Suprapubic skin (tissue), 4 donors: ENCODE results near the gene RYR1. TPM values are rescaled to one million over a fixed set of nuclear protein-coding genes. Genes with fewer than 3 reads are reported as not detected.

Experiments used
- DNase-seq, 2 donors: peaks; one replicate each; pipeline ENCODE4 v3.0.0-alpha.2; 2019; ENCODE audit warnings: low spot score in 2 of 2
- H3K27ac ChIP-seq: fragments of 200-600 bp; sonication (generic); one replicate; pipeline ENCODE4 v1.5.1; 2019
- H3K27me3 ChIP-seq: fragments of 200-600 bp; sonication (generic); one replicate; pipeline ENCODE4 v1.5.1; 2019
- H3K36me3 ChIP-seq: fragments of 200-600 bp; sonication (generic); one replicate; pipeline ENCODE4 v1.5.1; 2019
- H3K4me1 ChIP-seq: fragments of 200-600 bp; sonication (generic); one replicate; pipeline ENCODE4 v1.5.1; 2019
- H3K4me3 ChIP-seq: fragments of 200-600 bp; sonication (generic); one replicate; pipeline ENCODE4 v1.5.1; 2019; ENCODE audit warnings: mild to moderate bottlenecking
- H3K9me3 ChIP-seq: fragments of 200-600 bp; sonication (generic); one replicate; pipeline ENCODE4 v1.5.1; 2019
- EP300 ChIP-seq: sonication (generic); formaldehyde crosslinking; IDR thresholded peaks from one replicate; pipeline ENCODE4 v1.6.1; 2017; ENCODE audit warnings: antibody characterized with exemption
- POLR2A ChIP-seq, 2 donors: fragments of 450-650 bp; IDR thresholded peaks; one replicate each; pipeline ENCODE4 v1.6.1; 2017; ENCODE audit warnings: antibody characterized with exemption in 2 of 2, mild to moderate bottlenecking in 2 of 2, moderate library complexity in 2 of 2
- POLR2AphosphoS5 ChIP-seq, 3 donors: sonication (generic); formaldehyde crosslinking; IDR thresholded peaks; one replicate each; pipeline ENCODE4 v1.6.1; 2017; ENCODE audit warnings: antibody characterized with exemption in 3 of 3
- WGBS: methylation state at CpG from one replicate; pipeline ENCODE4 v1.1.5; 2018; 5-methylcytosine and 5-hydroxymethylcytosine counted together
- total RNA-seq, 4 donors: library from RNA; depleted of rRNA; stranded (reverse); fragments of >200 nt; gene quantifications; one replicate each; pipeline ENCODE4 v1.1.0, GENCODE V29; 2016
- TF ChIP-seq, protein P1 (sequence below), 2 donors: fragments of 200-600 bp in 1 of 2; fragments of 450-650 bp in 1 of 2; sonication (generic) in 1 of 2; IDR thresholded peaks; one replicate each; pipeline ENCODE4 v1.5.1; 2016 to 2019; ENCODE audit warnings: antibody characterized with exemption in 2 of 2, mild to moderate bottlenecking in 1 of 2, moderate library complexity in 1 of 2

Gene RYR1
- 10 to 100 TPM in 3 of 4 donors, 1 to 10 TPM in 1; 8.4 to 26.1 (median 13.1) TPM for total RNA-seq

DNA sequence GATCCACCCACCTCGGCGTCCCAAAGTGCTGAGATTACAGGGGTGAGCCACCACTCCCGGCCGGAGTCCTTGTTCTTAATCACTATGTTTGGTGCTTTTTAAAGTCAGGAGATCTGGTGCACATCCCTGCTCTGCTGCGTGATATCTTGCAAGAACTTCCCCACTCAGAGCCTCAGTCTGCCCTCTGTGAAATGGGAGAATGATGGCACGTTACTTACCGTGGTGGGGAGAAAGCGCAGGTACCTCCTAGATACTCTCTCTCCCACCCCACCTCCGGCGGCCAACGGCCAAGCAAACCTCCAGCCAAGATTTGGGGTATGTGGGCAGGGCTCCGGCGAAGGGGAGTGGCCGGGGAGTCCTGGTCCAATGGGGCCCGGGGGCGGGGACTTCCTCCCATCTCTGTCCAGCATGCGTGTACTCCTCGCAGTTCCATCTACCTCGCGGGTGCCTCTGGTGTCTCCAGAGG, at the start of gene RYR1:
Gene RYR1 (plus strand): TSS at position 424 of the 466 bp plus-strand sequence. CDS start 139 bp downstream, outside the sequence.
- H3K9me3 ChIP-seq = no peaks in the 10 kb centered on the region
- WGBS = 30% methylated on average over 5 of the region's 20 CpGs
- H3K36me3 ChIP-seq = no peaks in the 10 kb centered on the region
- no peak within 1 kb of the TSS for H3K27ac ChIP-seq
- peaks cover 37% of the 10 kb centered on the region for H3K27me3 ChIP-seq
- H3K4me3 ChIP-seq = peak within 1 kb of the TSS; percentile 16
- no peak for DNase-seq
- TF ChIP-seq, protein P1, sequence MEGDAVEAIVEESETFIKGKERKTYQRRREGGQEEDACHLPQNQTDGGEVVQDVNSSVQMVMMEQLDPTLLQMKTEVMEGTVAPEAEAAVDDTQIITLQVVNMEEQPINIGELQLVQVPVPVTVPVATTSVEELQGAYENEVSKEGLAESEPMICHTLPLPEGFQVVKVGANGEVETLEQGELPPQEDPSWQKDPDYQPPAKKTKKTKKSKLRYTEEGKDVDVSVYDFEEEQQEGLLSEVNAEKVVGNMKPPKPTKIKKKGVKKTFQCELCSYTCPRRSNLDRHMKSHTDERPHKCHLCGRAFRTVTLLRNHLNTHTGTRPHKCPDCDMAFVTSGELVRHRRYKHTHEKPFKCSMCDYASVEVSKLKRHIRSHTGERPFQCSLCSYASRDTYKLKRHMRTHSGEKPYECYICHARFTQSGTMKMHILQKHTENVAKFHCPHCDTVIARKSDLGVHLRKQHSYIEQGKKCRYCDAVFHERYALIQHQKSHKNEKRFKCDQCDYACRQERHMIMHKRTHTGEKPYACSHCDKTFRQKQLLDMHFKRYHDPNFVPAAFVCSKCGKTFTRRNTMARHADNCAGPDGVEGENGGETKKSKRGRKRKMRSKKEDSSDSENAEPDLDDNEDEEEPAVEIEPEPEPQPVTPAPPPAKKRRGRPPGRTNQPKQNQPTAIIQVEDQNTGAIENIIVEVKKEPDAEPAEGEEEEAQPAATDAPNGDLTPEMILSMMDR (IDR thresholded peaks at IDR 0.05) = no peak
- TF ChIP-seq EP300 (no peak), POLR2AphosphoS5 (IDR thresholded peaks at IDR 0.05) (no peak), POLR2A (IDR thresholded peaks at IDR 0.05) (no peak)
- peaks cover 3% of the 10 kb centered on the region for H3K4me1 ChIP-seq

DNA sequence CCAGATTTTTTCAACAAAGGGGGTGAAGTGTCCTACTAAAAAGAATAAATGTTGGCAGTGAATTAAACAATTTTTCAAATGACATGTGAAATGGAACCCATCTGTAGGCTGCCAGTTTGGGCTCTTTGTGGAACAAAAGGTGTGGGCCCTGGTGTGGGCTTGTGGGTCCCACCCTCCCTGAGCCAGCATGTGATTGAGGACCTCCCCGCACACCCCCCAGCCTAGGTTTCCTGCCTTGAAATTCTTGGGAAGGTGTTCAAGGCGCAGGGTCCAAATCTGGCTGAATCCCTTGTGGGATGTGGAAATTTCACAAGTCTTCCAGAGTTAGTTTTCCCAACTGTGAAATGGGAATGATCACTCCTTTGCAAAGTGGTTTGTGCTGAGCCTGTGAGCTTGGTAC, 49.7 kb upstream of the RYR1 start:
- no peak for TF ChIP-seq EP300
- TF ChIP-seq, protein P1 (IDR thresholded peaks at IDR 0.05) = no peak
- no peak for TF ChIP-seq POLR2A (IDR thresholded peaks at IDR 0.05)
- TF ChIP-seq POLR2AphosphoS5 (IDR thresholded peaks at IDR 0.05) = no peak
- H3K9me3 ChIP-seq = no peaks in the 10 kb centered on the region
- H3K27me3 ChIP-seq = no peaks in the 10 kb centered on the region
- WGBS = 100% methylated on average over 2 of the region's 2 CpGs
- no peak overlapping the region for H3K4me3 ChIP-seq
- H3K27ac ChIP-seq = no peak overlapping the region
- H3K36me3 ChIP-seq = peaks cover 56% of the 10 kb centered on the region
- DNase-seq = no peak
- peaks cover 39% of the 10 kb centered on the region for H3K4me1 ChIP-seq

DNA sequence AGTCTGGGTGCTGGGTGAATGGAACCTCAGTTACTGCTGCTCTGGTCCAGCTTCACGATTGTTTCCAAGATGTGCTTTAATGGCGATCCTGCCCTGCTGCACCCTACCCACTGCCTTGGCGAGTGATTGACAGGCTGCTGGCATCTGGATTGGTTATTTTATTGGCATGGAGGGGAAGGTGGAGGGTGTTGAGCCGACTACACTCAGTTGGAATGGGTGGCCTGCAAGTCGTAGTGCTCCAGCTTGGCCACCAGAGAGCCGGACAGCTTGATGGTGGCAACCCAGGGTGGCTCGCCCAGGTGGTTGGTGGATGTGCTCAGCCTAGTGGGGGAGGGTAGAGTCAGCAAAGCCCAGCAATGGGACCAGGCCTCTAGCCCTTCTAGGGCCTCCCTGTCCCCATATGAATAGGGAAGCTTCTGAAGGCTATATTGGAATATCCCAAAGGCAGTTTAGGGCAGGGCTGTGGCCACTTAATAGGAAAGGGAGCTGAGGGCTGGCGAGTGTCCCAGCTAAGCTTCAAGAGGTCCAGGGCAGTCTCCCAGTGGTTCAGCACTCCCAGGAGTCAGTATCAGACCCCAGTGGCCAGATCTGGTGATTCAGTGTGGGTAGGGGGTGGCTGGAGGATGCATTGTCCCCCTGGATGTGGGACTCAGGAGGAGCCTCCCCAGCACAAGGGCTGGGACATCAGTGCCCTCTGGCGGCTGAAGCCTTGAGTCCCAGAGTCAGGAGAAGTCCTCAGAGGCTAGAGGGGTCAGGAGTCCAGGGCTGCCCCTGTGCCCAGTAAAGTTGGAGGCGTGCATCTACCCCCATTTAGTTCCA, 49.1 kb upstream of the RYR1 start:
- H3K27me3 ChIP-seq = no peaks in the 10 kb centered on the region
- no peak overlapping the region for H3K4me3 ChIP-seq

DNA sequence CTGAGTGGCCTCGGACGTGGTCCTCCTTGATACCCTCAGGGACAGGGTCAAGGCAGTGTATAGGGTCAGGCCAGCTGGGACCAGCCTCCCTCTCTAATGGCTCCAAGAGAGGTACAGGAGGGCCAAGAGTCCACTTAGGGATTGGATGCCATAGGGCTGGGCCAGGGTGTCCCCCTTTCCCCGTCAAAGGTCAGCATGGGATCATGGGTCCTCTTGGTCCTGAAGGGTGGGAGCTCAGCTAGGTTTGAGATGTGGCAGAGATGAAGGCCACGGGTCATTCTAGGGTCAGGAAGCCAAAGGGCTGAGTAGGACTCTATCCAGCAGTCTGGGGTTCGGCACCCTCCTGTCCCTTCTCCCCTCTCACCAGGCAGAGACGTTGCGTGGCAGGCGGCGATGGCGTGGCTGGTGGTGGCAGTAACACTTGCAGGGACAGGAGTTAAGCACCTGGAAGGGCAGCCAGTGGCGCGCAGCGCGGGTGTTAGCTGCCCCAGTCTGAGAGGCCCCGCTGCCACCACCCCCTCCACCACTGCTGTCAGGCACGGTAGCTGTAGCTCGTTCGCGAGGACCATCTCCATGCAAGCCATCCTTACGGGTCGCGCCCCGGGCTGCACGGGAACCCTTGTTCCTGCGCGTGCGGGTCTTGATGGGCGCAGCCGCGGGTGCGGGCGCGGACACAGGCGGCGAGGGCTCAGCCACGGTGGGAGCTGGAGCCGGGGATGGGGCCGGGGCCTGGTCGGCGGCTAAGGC, 48.3 kb upstream of the RYR1 start:
- peaks cover 50% of the 10 kb centered on the region for H3K4me1 ChIP-seq
- H3K4me3 ChIP-seq = no peak overlapping the region
- peaks cover 42% of the 10 kb centered on the region for H3K36me3 ChIP-seq
- TF ChIP-seq EP300 = no peak
- TF ChIP-seq POLR2A (IDR thresholded peaks at IDR 0.05) = no peak
- no peak for TF ChIP-seq POLR2AphosphoS5 (IDR thresholded peaks at IDR 0.05)
- TF ChIP-seq, protein P1 (IDR thresholded peaks at IDR 0.05) = no peak
- no peak overlapping the region for H3K27ac ChIP-seq
- DNase-seq = no peak
- no peaks in the 10 kb centered on the region for H3K27me3 ChIP-seq
- WGBS = 87% methylated on average over 32 of the region's 40 CpGs
- no peaks in the 10 kb centered on the region for H3K9me3 ChIP-seq

More for the DNA sequence above, 49.1 kb upstream of the RYR1 start:
- Histone ChIP-seq H3K9me3 (no peaks in the 10 kb centered on the region), H3K4me1 (peaks cover 46% of the 10 kb centered on the region), H3K36me3 (peaks cover 50% of the 10 kb centered on the region), H3K27ac (no peak overlapping the region)
- 78% methylated on average over 7 of the region's 10 CpGs for WGBS
- no peak for TF ChIP-seq POLR2AphosphoS5 (IDR thresholded peaks at IDR 0.05)
- TF ChIP-seq POLR2A (IDR thresholded peaks at IDR 0.05) = no peak
- TF ChIP-seq EP300 = no peak
- TF ChIP-seq, protein P1 (IDR thresholded peaks at IDR 0.05) = no peak
- DNase-seq = no peak

DNA sequence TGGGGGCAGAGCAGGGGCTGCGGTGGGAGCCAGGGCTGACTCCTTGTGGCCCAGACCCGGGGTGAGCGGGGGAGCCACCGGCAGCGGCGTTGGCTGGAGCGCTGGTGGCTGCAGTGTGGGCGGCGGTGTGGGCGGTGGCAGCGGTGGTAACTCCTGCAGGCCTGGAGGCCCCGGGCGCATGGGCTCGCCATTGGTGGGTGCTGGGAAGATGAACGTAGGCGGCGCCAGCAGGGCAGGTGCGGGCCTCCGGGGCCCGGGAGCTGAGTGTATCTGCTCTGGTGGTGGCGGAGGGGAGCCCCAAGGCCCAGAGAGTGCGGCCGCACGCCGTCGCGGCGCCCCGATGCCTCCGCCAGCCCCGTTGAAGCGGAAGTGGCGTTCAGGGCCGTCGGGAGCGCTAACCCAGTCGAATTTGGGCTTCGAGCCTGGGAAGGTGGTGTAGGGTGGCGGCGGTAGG, 47.7 kb upstream of the RYR1 start:
- peaks cover 50% of the 10 kb centered on the region for H3K4me1 ChIP-seq
- peaks cover 36% of the 10 kb centered on the region for H3K36me3 ChIP-seq
- H3K4me3 ChIP-seq = no peak overlapping the region
- 64% methylated on average over 33 of the region's 40 CpGs for WGBS
- H3K27ac ChIP-seq = no peak overlapping the region
- H3K27me3 ChIP-seq = no peaks in the 10 kb centered on the region
- H3K9me3 ChIP-seq = no peaks in the 10 kb centered on the region
- TF ChIP-seq POLR2AphosphoS5 (IDR thresholded peaks at IDR 0.05) = no peak
- no peak for TF ChIP-seq POLR2A (IDR thresholded peaks at IDR 0.05)
- no peak for TF ChIP-seq EP300
- TF ChIP-seq, protein P1 (IDR thresholded peaks at IDR 0.05) = no peak
- DNase-seq = no peak
